ENCODE data around the gene CASP8AP2. TPM values are rescaled to one million over a fixed set of nuclear protein-coding genes. Genes with fewer than 3 reads are reported as not detected.

The CASP8AP2 gene
- total and polyA plus RNA-seq, 2 experiments from 2014 or later, result 31.3 to 75.5 TPM

DNA sequence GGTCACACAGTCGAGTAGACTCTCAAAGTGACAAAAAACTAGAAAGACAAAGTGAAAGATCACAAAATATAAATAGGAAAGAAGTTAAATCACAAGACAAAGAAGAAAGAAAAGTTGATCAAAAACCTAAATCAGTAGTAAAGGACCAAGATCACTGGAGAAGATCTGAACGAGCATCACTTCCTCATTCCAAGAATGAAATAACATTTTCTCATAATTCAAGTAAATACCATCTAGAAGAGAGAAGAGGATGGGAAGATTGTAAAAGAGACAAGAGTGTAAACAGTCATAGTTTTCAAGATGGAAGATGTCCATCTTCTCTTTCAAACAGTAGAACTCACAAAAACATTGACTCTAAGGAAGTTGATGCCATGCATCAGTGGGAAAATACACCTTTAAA, 33.0 kb downstream of the CASP8AP2 start (continued):
- TF ChIP-seq, protein P1, sequence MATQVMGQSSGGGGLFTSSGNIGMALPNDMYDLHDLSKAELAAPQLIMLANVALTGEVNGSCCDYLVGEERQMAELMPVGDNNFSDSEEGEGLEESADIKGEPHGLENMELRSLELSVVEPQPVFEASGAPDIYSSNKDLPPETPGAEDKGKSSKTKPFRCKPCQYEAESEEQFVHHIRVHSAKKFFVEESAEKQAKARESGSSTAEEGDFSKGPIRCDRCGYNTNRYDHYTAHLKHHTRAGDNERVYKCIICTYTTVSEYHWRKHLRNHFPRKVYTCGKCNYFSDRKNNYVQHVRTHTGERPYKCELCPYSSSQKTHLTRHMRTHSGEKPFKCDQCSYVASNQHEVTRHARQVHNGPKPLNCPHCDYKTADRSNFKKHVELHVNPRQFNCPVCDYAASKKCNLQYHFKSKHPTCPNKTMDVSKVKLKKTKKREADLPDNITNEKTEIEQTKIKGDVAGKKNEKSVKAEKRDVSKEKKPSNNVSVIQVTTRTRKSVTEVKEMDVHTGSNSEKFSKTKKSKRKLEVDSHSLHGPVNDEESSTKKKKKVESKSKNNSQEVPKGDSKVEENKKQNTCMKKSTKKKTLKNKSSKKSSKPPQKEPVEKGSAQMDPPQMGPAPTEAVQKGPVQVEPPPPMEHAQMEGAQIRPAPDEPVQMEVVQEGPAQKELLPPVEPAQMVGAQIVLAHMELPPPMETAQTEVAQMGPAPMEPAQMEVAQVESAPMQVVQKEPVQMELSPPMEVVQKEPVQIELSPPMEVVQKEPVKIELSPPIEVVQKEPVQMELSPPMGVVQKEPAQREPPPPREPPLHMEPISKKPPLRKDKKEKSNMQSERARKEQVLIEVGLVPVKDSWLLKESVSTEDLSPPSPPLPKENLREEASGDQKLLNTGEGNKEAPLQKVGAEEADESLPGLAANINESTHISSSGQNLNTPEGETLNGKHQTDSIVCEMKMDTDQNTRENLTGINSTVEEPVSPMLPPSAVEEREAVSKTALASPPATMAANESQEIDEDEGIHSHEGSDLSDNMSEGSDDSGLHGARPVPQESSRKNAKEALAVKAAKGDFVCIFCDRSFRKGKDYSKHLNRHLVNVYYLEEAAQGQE (IDR thresholded peaks at IDR 0.05; ENCODE audit: unreplicated experiment), result no peak
- no peak for TF ChIP-seq EZH2 (IDR thresholded peaks at IDR 0.05; ENCODE audit: low read depth, unreplicated experiment)
- no peak for TF ChIP-seq EZH2phosphoT487 (IDR thresholded peaks at IDR 0.05; ENCODE audit: unreplicated experiment)
- TF ChIP-seq ZNF114 (CRISPR knock-in tag; IDR thresholded peaks at IDR 0.05), result no peak

DNA sequence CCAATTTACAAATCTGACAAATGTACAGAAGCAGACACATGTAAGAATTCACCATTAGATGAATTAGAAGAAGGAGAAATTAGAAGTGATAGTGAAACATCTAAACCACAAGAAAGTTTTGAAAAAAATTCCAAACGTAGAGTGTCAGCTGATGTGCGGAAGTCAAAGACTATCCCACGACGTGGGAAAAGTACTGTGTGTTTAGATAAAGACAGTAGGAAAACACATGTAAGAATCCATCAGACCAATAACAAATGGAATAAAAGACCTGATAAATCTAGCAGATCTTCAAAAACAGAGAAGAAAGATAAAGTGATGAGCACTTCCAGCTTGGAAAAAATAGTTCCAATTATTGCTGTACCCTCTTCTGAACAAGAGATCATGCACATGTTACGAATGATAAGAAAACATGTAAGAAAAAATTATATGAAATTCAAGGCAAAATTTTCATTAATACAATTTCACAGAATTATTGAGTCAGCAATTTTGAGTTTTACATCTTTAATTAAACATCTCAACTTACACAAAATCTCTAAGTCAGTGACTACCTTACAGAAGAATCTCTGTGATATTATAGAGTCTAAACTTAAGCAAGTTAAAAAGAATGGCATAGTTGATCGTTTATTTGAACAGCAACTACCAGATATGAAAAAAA, 36.5 kb downstream of the CASP8AP2 start:
- H3K9me2 ChIP-seq (ENCODE audit: insufficient read depth), result no peaks in the 10 kb centered on the region
- Mint-ChIP-seq H3K4me3 (no peak overlapping the region), H3K9me3 (peaks cover 4% of the 10 kb centered on the region; the same call in 2 of the 3 replicates), H3K4me1 (no peaks in the 10 kb centered on the region), H3K27me3 (ENCODE audit: insufficient read depth, low read depth, poor library complexity) (peaks cover 2% of the 10 kb centered on the region), H3K27ac (no peak overlapping the region), H3K36me3 (ENCODE audit: low read depth) (peaks cover 92% of the 10 kb centered on the region)
- H3K4me3 ChIP-seq, result no peak overlapping the region
- no peaks in the 10 kb centered on the region for H3K79me2 ChIP-seq (replicated peaks; ENCODE audit: insufficient read depth)
- H2AFZ ChIP-seq, result no peak overlapping the region
- H3K4me1 ChIP-seq (ENCODE audit: insufficient read depth), result no peaks in the 10 kb centered on the region
- peaks cover 70% of the 10 kb centered on the region for H3K36me3 ChIP-seq (ENCODE audit: insufficient read depth)
- no peak for DNase-seq (ENCODE audit: low spot score)
- peaks cover 12% of the 10 kb centered on the region; the same call in 1 of the 2 replicates for H4K20me1 ChIP-seq (replicated peaks; ENCODE audit: insufficient read depth)
- no peak for ATAC-seq
- no peak overlapping the region for H3K4me2 ChIP-seq
- H3K27ac ChIP-seq (ENCODE audit: low read depth), result no peak overlapping the region
- H3F3A ChIP-seq (replicated peaks; ENCODE audit: low read depth), result peaks cover 3% of the 10 kb centered on the region; the same call in 1 of the 2 replicates
- H3K27me3 ChIP-seq (ENCODE audit: insufficient read depth), result no peaks in the 10 kb centered on the region
- TF ChIP-seq ZNF114 (CRISPR knock-in tag; IDR thresholded peaks at IDR 0.05) (no peak), ZNF331 (CRISPR knock-in tag; IDR thresholded peaks at IDR 0.05; ENCODE audit: low read depth) (no peak), STAT1 (IDR thresholded peaks at IDR 0.05; ENCODE audit: unreplicated experiment) (no peak), CREB1 (CRISPR knock-in tag; IDR thresholded peaks at IDR 0.05; ENCODE audit: low read depth) (no peak)
- TF ChIP-seq, protein P1 (IDR thresholded peaks at IDR 0.05; ENCODE audit: unreplicated experiment), result no peak
- TF ChIP-seq, protein P2, sequence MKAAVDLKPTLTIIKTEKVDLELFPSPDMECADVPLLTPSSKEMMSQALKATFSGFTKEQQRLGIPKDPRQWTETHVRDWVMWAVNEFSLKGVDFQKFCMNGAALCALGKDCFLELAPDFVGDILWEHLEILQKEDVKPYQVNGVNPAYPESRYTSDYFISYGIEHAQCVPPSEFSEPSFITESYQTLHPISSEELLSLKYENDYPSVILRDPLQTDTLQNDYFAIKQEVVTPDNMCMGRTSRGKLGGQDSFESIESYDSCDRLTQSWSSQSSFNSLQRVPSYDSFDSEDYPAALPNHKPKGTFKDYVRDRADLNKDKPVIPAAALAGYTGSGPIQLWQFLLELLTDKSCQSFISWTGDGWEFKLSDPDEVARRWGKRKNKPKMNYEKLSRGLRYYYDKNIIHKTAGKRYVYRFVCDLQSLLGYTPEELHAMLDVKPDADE (IDR thresholded peaks at IDR 0.05), result no peak
- TF ChIP-seq, protein P3, sequence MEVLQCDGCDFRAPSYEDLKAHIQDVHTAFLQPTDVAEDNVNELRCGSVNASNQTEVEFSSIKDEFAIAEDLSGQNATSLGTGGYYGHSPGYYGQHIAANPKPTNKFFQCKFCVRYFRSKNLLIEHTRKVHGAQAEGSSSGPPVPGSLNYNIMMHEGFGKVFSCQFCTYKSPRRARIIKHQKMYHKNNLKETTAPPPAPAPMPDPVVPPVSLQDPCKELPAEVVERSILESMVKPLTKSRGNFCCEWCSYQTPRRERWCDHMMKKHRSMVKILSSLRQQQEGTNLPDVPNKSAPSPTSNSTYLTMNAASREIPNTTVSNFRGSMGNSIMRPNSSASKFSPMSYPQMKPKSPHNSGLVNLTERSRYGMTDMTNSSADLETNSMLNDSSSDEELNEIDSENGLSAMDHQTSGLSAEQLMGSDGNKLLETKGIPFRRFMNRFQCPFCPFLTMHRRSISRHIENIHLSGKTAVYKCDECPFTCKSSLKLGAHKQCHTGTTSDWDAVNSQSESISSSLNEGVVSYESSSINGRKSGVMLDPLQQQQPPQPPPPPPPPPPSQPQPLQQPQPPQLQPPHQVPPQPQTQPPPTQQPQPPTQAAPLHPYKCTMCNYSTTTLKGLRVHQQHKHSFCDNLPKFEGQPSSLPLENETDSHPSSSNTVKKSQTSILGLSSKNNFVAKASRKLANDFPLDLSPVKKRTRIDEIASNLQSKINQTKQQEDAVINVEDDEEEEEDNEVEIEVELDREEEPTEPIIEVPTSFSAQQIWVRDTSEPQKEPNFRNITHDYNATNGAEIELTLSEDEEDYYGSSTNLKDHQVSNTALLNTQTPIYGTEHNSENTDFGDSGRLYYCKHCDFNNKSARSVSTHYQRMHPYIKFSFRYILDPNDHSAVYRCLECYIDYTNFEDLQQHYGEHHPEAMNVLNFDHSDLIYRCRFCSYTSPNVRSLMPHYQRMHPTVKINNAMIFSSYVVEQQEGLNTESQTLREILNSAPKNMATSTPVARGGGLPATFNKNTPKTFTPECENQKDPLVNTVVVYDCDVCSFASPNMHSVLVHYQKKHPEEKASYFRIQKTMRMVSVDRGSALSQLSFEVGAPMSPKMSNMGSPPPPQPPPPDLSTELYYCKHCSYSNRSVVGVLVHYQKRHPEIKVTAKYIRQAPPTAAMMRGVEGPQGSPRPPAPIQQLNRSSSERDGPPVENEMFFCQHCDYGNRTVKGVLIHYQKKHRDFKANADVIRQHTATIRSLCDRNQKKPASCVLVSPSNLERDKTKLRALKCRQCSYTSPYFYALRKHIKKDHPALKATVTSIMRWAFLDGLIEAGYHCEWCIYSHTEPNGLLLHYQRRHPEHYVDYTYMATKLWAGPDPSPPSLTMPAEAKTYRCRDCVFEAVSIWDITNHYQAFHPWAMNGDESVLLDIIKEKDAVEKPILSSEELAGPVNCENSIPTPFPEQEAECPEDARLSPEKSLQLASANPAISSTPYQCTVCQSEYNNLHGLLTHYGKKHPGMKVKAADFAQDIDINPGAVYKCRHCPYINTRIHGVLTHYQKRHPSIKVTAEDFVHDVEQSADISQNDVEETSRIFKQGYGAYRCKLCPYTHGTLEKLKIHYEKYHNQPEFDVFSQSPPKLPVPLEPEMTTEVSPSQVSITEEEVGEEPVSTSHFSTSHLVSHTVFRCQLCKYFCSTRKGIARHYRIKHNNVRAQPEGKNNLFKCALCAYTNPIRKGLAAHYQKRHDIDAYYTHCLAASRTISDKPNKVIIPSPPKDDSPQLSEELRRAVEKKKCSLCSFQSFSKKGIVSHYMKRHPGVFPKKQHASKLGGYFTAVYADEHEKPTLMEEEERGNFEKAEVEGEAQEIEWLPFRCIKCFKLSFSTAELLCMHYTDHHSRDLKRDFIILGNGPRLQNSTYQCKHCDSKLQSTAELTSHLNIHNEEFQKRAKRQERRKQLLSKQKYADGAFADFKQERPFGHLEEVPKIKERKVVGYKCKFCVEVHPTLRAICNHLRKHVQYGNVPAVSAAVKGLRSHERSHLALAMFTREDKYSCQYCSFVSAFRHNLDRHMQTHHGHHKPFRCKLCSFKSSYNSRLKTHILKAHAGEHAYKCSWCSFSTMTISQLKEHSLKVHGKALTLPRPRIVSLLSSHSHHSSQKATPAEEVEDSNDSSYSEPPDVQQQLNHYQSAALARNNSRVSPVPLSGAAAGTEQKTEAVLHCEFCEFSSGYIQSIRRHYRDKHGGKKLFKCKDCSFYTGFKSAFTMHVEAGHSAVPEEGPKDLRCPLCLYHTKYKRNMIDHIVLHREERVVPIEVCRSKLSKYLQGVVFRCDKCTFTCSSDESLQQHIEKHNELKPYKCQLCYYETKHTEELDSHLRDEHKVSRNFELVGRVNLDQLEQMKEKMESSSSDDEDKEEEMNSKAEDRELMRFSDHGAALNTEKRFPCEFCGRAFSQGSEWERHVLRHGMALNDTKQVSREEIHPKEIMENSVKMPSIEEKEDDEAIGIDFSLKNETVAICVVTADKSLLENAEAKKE (CRISPR knock-in tag; IDR thresholded peaks at IDR 0.05), result no peak
